HG03196 (cell line): ENCODE results near the gene DUS1L.

Source experiments
- ATAC-seq: cut with Tn5 transposase; IDR thresholded peaks from one replicate; pipeline ENCODE4 v1.9.1; 2021; ENCODE audit not compliant: unreplicated experiment

Gene DUS1L

GRCh38 chr17:82101301-82101715, 35.7 kb upstream of the DUS1L start:
- ATAC-seq, result no peak

- ATAC-seq, result no peak
Observed at GRCh38 chr17:82100502-82101298, 35.1 kb upstream of the DUS1L start.

DNA sequence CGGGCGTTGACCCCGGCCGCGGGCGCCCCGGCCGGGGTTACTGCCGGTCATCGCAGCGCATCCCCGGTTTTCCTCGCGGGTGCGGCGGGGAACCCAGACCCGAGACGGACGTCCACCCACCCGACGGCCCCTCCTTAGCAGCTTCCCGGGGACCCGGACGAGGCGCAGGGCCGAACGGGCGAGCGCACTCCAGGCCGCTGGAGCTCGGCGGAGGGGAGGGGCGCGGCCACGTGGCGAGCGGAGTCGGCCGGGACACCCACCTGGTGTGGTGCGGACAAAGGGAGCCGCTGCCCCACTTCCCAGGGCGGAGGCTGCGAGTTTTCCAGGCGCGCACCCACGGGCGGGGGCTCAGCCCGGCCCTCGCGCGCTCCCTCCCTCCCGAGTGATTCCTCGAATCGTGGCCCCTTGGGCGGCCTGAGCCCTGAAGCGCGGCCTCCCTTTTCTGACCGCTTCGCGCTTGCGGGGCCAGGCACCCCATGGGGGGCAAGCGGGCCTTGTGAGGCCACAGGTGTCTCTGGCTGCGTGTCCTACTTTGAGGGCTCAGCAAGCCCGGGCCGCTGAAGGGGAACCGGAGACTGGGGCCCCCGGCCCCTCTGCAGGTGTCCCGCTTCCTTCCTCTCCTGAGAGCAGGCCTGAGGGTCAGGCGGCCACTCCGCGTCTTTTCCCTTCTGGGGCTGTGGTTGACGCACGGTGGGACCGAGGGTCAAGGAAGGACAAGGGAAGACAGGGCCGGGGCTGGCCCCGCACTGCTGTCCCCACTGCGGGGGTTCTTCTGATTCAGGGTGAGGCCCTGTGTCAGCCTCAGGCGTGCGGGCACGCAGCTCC, 33.5 kb upstream of the DUS1L start:
- peak; percentile 3 for ATAC-seq

- ATAC-seq, result peak; percentile 55
Observed at GRCh38 chr17:82098169-82098938, 32.8 kb upstream of the DUS1L start, which contains the start of gene FASN. FASN (minus strand) TSS chr17:82098236; CDS start chr17:82096445, 1,791 bp downstream.

- peak; percentile 18 for ATAC-seq
Observed at GRCh38 chr17:82097919-82098168, 32.2 kb upstream of the DUS1L start.

- peak; percentile 9 for ATAC-seq
Observed at GRCh38 chr17:82097184-82097918, 31.7 kb upstream of the DUS1L start.

DNA sequence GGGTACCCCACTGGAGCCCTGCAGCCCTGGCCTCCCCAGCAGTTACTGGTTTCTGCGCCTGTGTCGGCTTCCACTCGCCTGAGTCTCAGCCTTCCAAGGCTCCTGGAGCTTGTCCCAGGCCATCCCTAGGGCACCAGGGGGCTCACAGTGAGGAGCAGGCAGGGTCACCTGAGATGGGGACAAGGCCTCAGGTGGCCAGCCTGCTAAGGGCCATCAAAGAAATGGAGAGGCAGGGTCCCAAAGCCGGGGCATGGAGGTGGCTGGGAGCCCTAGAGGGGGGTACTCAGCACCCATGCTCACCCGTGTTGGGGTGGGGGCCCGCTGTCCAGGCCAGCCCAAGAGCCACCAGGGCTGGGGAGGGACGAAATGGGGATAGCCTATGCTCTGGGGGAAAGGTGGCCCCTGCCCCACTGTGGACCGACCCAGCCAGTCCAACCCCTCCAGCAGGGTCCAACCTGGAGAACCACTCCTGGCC, 31.1 kb upstream of the DUS1L start:
- no peak for ATAC-seq

DNA sequence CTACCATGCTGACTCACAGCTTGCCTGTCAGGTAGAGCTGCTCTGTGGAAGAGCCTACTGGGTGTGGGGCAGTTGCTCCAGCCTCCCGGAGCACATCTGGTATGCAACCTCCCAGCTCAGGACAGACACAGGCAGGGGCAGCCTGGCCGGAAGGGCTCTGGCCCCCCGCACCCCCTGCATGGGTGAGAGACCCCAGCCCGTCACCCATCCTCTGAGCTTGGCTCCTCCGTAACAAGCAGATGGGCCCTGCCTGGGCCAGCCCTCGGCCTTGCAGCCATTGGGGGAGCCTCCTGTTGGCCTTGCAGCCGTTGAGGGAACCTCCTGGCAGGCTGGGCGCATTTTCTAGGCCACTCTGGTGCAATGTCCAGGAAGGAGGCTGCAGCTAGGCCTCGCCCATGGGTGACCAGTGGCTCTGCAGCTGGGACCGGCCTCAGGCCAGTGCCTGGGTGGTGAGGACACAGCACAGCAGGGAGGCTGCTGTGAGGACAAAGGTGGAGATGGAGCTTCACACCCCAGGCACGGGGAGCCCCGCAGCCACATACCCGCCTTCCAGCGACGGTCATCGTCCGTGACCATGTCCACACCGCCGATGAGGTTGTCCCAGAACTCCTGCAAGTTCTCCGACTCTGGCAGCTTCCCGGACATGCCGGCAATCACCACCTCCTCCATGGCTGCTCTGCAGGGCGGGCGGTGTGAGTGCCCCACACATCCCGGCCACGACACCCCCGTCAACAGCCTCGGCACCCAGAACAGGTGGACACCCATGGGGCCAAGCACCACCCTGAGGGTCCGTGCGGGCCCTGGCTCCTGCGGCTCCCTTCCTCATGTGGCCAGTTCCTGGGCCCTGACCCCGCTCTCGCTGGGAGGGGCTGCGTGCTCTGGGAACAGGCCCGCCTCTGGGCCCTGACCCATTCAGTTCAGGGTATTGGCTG, 30.4 kb upstream of the DUS1L start:
- ATAC-seq, result no peak

DNA sequence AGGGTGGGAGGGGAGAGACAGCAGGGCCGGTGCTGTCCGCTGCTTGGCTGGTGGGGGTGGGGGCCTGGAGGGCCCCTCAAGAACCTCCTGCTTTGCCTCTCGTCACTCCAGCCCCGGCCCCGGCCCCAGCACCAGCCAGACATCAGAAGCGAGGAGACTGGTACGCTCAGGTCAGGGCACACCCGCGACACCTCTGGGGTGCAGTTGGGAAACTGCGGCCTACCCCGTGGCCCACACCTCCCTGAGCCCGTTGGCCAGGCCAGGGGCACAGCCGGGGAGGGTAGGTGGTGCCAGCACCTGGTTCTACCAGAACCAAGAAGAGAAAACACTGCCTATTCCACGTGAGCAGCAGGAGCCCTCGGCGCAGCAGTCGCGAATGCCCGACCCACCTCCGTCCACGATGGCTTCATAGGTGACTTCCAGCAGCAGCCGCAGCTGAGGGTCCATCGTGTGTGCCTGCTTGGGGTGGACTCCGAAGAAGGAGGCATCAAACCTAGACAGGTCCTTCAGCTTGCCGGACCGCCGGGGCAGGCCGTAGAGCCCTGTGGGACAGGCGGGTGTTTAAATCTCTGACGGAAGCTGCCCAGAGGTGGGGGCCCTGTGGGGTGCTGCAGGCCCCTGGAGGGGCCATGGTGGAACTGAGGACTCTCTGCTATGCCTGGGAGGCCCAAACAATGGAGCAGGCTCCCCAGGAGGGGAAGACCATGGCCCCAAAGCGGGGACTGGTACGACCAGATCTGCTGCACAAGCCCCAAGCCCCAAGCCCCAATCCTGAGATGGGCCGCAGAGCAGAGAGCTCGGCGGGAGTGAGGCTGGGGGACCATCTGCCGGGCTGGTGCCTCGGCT, 29.6 kb upstream of the DUS1L start:
- no peak for ATAC-seq

DNA sequence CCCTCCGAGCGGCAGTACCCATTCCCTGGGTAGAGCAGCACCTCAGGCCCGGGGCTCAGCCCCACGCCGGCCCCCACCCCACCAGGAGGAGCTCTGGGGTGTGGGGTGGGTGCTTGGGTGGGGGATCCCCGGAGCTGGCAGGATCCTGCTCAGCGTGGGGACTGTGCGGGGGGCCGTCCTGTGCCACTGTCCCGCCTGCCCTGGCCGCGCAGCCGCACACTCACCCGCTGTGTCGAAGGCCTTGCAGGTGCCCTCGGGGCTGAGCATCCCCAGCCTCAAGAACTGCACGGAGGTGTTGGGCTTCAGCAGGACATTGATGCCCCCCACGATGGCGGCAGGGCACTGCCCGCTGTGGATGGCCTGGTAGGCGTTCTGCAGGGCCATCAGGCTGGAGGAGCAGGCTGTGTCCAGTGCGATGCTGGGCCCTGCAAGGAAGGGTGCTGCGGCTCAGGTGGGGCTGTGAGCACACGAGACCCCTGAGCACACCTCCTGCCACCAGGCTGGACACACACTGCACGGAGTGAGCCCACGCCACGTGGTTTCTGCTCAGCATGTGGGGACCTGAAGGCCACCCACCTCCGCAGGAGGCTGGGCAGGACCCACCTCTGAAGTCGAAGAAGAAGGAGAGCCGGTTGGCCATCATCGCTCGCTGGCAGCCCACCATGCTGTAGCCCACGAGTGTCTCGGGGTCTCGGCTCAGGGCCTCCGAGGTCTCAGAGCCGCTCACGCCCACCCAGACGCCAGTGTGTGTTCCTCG, 27.6 kb upstream of the DUS1L start:
- no peak for ATAC-seq

GRCh38 chr17:82092628-82092994, 27.0 kb upstream of the DUS1L start:
- no peak for ATAC-seq

DNA sequence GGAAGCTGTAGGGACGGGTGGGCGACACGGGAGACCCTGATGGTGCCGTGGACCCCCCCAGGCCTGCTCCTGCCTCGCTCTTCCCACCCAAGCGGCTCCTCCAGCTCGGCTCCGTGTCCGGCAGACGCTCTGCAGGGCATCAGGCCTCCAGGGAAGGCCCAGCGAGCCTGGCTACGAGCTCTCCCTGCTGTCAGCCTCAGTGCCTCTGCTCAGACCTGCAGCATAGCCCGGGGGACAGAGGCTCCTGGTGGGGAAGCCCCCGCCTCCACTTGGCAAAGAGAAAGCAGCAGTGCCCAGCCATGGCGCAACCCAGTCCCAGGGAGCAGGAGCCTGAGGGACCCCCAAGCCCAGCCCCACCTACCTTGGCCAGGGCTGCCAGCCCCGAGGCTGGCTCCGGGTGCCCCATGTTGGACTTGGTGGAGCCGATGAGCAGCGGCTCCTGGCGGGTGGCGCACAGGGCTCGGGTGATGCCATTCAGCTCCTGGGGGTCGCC, 26.5 kb upstream of the DUS1L start:
- no peak for ATAC-seq

DNA sequence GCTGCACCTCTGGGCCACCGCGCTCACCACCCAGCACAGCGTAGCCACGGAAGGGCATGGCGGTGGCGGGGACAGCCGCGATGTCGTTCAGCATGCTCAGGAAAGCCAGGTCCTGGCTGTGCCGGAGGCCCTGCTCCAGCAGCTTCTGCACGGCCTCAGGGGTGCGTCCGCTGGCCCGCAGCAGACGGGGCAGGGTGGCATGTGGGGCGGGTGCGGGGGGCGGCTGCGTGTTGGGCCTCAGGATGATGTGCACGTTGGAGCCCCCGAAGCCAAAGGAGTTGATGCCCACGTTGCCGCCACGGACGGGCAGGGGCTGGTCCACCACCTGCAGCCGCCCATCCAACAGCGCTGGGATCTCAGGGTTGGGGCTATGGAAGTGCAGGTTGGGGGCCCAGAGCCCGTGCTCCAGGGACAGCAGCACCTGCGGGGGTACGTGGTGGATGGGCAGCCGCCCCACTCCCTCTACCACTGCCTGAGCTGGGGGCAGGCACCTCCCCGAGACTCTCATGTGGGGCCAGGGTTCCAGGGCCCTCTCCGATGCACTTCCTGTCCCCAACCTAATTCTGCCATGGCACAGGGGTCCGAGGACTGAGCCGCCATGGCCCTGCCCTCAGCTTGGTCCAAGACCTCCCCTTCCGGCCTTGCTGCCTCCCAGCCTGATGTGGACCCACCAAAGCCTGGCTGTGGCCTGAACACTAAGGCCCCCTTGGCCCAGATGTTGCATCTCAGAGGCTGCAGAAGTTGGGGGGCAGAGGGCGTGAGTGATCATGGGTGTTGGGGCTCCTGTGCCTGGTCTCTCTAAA, 25.9 kb upstream of the DUS1L start:
- ATAC-seq, result no peak

GRCh38 chr17:82090549-82091263, 25.1 kb upstream of the DUS1L start:
- ATAC-seq, result no peak

GRCh38 chr17:82089723-82090548, 24.3 kb upstream of the DUS1L start:
- ATAC-seq, result no peak
